ENCODE measurements around the gene ADGRD1. TPM values are rescaled to one million over a fixed set of nuclear protein-coding genes. Genes with fewer than 3 reads are reported as not detected.

The ADGRD1 gene
- total and polyA plus RNA-seq, 2 of the 8 experiments (the other 6 are each of a cell fraction or from before 2014, with no cell fraction given): 0.36 to 0.48 TPM

- H3K4me1 ChIP-seq (replicated peaks in 1 of 4; ENCODE audit: control insufficient read depth in 3 of 4, insufficient read depth in 4 of 4, low read length in 3 of 4): no peaks in the 10 kb centered on the region; a peak in 1 of 7 replicates
- no peaks in the 10 kb centered on the region for H3K36me3 ChIP-seq (ENCODE audit: control insufficient read depth in 2 of 4, insufficient read depth in 4 of 4, low read length in 3 of 4)
- POLR2A ChIA-PET (ENCODE audit: partially characterized antibody): no interaction called here
- H3K4me3 ChIP-seq (ENCODE audit: extremely low read depth in 1 of 4, insufficient read depth in 2 of 4, low read depth in 3 of 4, low read length in 4 of 4): no peak overlapping the region
- WGBS, 2 experiments (ENCODE audit: extremely low coverage in 1 of 2, insufficient coverage in 1 of 2, insufficient read length in 1 of 2, insufficient replicate concordance in 2 of 2, low coverage in 1 of 2, low lambda C conversion rate in 2 of 2, missing lambda C conversion rate in 1 of 2): 93% methylated on average over 35 of the region's 35 CpGs; no CpG with 5 or more reads in 1 of the 2 experiments
- H3K18ac ChIP-seq (ENCODE audit: extremely low read depth, low read length): no peak overlapping the region; the same call in 1 of the 2 replicates
- no peak for DNase-seq (ENCODE audit: low read depth in 1 of 2, low spot score in 2 of 2)
- H3K23ac ChIP-seq (ENCODE audit: insufficient read length): no peak overlapping the region
- H3K14ac ChIP-seq (ENCODE audit: insufficient read length): no peak overlapping the region
- H3K56ac ChIP-seq (replicated peaks; ENCODE audit: insufficient read length, low read depth, low read length): no peak overlapping the region
- H4K5ac ChIP-seq (ENCODE audit: insufficient read length, low read depth, low read length): no peak overlapping the region
- no peaks in the 10 kb centered on the region for H3K27me3 ChIP-seq (replicated peaks in 1 of 4; ENCODE audit: control insufficient read depth in 3 of 4, extremely low read depth in 1 of 4, insufficient read depth in 3 of 4, low read length in 3 of 4)
- no peak overlapping the region for H4K91ac ChIP-seq (replicated peaks; ENCODE audit: insufficient read length, low read length)
- H3K23me2 ChIP-seq (ENCODE audit: low read depth, low read length): no peaks in the 10 kb centered on the region
- no peak overlapping the region for H2BK15ac ChIP-seq (ENCODE audit: low read length)
- CTCF ChIA-PET (ENCODE audit: partially characterized antibody): no interaction called here
- peaks cover 0 to 1% of the 10 kb centered on the region in 2 experiments for H4K20me1 ChIP-seq (replicated peaks in 1 of 2; ENCODE audit: control insufficient read depth in 1 of 2, insufficient read depth in 2 of 2, low read length in 2 of 2)
- H3K9me3 ChIP-seq (ENCODE audit: insufficient read depth in 2 of 2, low read depth in 1 of 2, low read length in 1 of 2): peaks cover 3 to 12% of the 10 kb centered on the region in 2 experiments; a peak in 1 of 4 replicates
- FAIRE-seq: no peak
- no peak overlapping the region for H2BK20ac ChIP-seq (ENCODE audit: low read length)
- no peak overlapping the region for H3K4me2 ChIP-seq (ENCODE audit: insufficient read depth in 1 of 2, low read depth in 2 of 2, low read length in 2 of 2)
- no peak overlapping the region for H2BK5ac ChIP-seq (ENCODE audit: low read depth, low read length)
- H3K9ac ChIP-seq (replicated peaks in 1 of 4; ENCODE audit: extremely low read depth in 1 of 4, low read depth in 3 of 4, low read length in 3 of 4): no peak overlapping the region
- H3K27ac ChIP-seq (ENCODE audit: low read depth, low read length): no peak overlapping the region
- H2AFZ ChIP-seq (ENCODE audit: low read length): no peak overlapping the region
- H3K79me2 ChIP-seq (ENCODE audit: control insufficient read depth in 1 of 2, insufficient read depth in 2 of 2, low read length in 2 of 2): no peaks in the 10 kb centered on the region
- no peak overlapping the region for H2BK120ac ChIP-seq (replicated peaks; ENCODE audit: low read depth, low read length)
- no peaks in the 10 kb centered on the region for H3K79me1 ChIP-seq (ENCODE audit: low read depth, low read length)
- no peak overlapping the region for H2BK12ac ChIP-seq (ENCODE audit: low read depth, low read length)
- no peak overlapping the region for H2AK5ac ChIP-seq (ENCODE audit: low read depth, low read length)
- H3K4ac ChIP-seq (replicated peaks; ENCODE audit: insufficient read length, low read depth, low read length): no peak overlapping the region
- no peak overlapping the region for H4K8ac ChIP-seq (ENCODE audit: extremely low read depth, insufficient read depth, low read length)
- TF ChIP-seq POU5F1 (IDR thresholded peaks at IDR 0.05; ENCODE audit: low read depth, low read length) (no peak), TEAD4 (IDR thresholded peaks at IDR 0.05; ENCODE audit: low read depth, low read length) (no peak), SP2 (IDR thresholded peaks at IDR 0.05; ENCODE audit: low read length) (no peak), SIRT6 (IDR thresholded peaks at IDR 0.05; ENCODE audit: low read length) (no peak), USF2 (IDR thresholded peaks at IDR 0.05; ENCODE audit: low read length) (no peak), KDM5A (IDR thresholded peaks at IDR 0.05; ENCODE audit: low read length) (no peak), CTBP2 (IDR thresholded peaks at IDR 0.05; ENCODE audit: borderline replicate concordance, insufficient read depth, insufficient read length, low read length) (no peak), RAD21 (IDR thresholded peaks at IDR 0.05 in 1 of 2, conservative IDR thresholded peaks at IDR 0.05 in 1 of 2; ENCODE audit: low read depth in 2 of 2, low read length in 2 of 2) (no peak)
- TF ChIP-seq, protein P1, sequence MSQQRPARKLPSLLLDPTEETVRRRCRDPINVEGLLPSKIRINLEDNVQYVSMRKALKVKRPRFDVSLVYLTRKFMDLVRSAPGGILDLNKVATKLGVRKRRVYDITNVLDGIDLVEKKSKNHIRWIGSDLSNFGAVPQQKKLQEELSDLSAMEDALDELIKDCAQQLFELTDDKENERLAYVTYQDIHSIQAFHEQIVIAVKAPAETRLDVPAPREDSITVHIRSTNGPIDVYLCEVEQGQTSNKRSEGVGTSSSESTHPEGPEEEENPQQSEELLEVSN (IDR thresholded peaks at IDR 0.05): no peak
Observed at GRCh38 chr12:131038961-131039950, 85.5 kb downstream of the ADGRD1 start.

All from H1 (cell line).